ENCODE results near the gene PSMC1.

The PSMC1 gene

GRCh38 chr14:90300611-90301047 lies 44.3 kb downstream of the PSMC1 start:
- in situ Hi-C loops (cut with MboI; ENCODE audit: low sequenced_read_pairs, unreplicated experiment), result no loop called here
- TF ChIP-seq CTCF (IDR thresholded peaks at IDR 0.05; ENCODE audit: borderline replicate concordance, control extremely low read depth, extremely low read depth, insufficient read depth, missing control alignments), result no peak

DNA sequence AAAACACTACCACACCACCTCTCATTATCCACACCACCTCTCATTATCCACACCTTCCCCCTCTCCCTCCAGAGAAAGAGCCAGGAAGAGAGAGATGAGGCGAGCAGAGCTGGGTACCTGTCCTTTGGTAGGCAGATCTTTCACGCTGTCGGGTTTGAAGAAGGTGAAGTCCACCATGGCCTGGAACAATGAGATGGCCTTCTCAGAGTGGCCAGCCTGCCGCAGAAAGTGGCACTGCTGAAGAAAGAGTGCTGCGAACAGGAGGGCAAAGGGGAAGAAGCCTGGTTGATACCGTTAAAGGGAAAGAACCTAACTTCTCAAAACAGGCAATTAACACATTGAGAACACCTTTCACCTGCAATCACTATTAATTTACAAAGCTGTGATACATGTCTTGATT lies 44.8 kb downstream of the PSMC1 start:
- in situ Hi-C loops (cut with MboI; ENCODE audit: low sequenced_read_pairs, unreplicated experiment), result no loop called here
- TF ChIP-seq CTCF (IDR thresholded peaks at IDR 0.05; ENCODE audit: borderline replicate concordance, control extremely low read depth, extremely low read depth, insufficient read depth, missing control alignments), result no peak
- DNase-seq (ENCODE audit: low spot score), result no peak

More at GRCh38 chr14:90300611-90301047, 44.3 kb downstream of the PSMC1 start:
- DNase-seq (ENCODE audit: low spot score), result no peak

DNA sequence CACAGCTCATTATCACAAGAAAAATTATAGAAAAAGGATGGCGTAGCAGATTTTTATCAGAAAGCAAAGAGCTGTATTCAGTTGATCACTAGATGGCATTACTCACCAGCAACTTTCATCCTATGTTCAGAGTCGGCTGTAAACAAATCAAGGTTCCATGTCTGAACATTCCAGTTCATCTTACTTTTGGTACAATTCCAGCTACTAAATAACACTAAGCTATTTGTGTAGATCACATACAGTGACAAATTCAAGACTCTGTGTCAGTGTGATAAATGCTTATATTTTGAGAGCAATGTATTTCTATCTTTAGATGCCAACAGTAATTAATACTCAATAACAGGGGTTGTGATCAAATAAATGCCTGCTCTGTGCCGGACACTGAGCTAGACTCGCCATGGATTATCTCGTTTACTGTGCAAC lies 45.3 kb downstream of the PSMC1 start:
- in situ Hi-C loops (cut with MboI; ENCODE audit: low sequenced_read_pairs, unreplicated experiment), result no loop called here
- DNase-seq (ENCODE audit: low spot score), result no peak
- TF ChIP-seq CTCF (IDR thresholded peaks at IDR 0.05; ENCODE audit: borderline replicate concordance, control extremely low read depth, extremely low read depth, insufficient read depth, missing control alignments), result peak; percentile 44

GRCh38 chr14:90302529-90303303 lies 46.4 kb downstream of the PSMC1 start:
- TF ChIP-seq CTCF (IDR thresholded peaks at IDR 0.05; ENCODE audit: borderline replicate concordance, control extremely low read depth, extremely low read depth, insufficient read depth, missing control alignments), result no peak
- in situ Hi-C loops (cut with MboI; ENCODE audit: low sequenced_read_pairs, unreplicated experiment), result no loop called here
- DNase-seq (ENCODE audit: low spot score), result no peak

GRCh38 chr14:90303473-90303872 lies 47.1 kb downstream of the PSMC1 start:
- no peak for TF ChIP-seq CTCF (IDR thresholded peaks at IDR 0.05; ENCODE audit: borderline replicate concordance, control extremely low read depth, extremely low read depth, insufficient read depth, missing control alignments)
- in situ Hi-C loops (cut with MboI; ENCODE audit: low sequenced_read_pairs, unreplicated experiment), result no loop called here
- DNase-seq (ENCODE audit: low spot score), result no peak

GRCh38 chr14:90304502-90304901 lies 48.1 kb downstream of the PSMC1 start:
- DNase-seq (ENCODE audit: low spot score), result no peak
- TF ChIP-seq CTCF (IDR thresholded peaks at IDR 0.05; ENCODE audit: borderline replicate concordance, control extremely low read depth, extremely low read depth, insufficient read depth, missing control alignments), result no peak
- in situ Hi-C loops (cut with MboI; ENCODE audit: low sequenced_read_pairs, unreplicated experiment), result no loop called here
